Activated T-cell treated with anti-CD3 and anti-CD28 coated beads, Interleukin-2, amount 50 U/mL, for 72 hours (primary cell): ENCODE measurements around the gene NGF. TPM values are rescaled to one million over a fixed set of nuclear protein-coding genes. Genes with fewer than 3 reads are reported as not detected.
A peak's percentile ranks its signal among the peaks of the same experiment; 100 is the strongest.

Source experiments
- ATAC-seq, 2 donors: fragments of 150-1000 bp; cut with Tn5 transposase; replicated peaks in 1 of 2; 2 replicates each; pipeline ENCODE4 v1.10.0; 2021; ENCODE audit warnings: moderate library complexity in 2 of 2, mild to moderate bottlenecking in 1 of 2
- DNase-seq, 2 donors: peaks; one replicate each; pipeline ENCODE4 v3.0.0; 2021 to 2022; ENCODE audit warnings: mixed read lengths in 1 of 2
- H3K27ac Mint-ChIP-seq: one replicate; pipeline ENCODE4 v1.8.0; 2022; ENCODE audit warnings: mild to moderate bottlenecking, moderate library complexity, mixed read lengths
- H3K27me3 Mint-ChIP-seq: one replicate; pipeline ENCODE4 v1.8.0; 2022; ENCODE audit warnings: low read depth, mixed read lengths
- H3K36me3 Mint-ChIP-seq, 2 donors: one replicate each; pipeline ENCODE4 v1.8.0; 2022; ENCODE audit warnings: mixed read lengths in 2 of 2, mild to moderate bottlenecking in 1 of 2; ENCODE audit not compliant: insufficient read depth in 2 of 2
- H3K4me1 Mint-ChIP-seq: one replicate; pipeline ENCODE4 v1.8.0; 2022; ENCODE audit warnings: low read depth, mixed read lengths
- H3K4me3 Mint-ChIP-seq, 2 donors: one replicate each; pipeline ENCODE4 v1.8.0; 2022; ENCODE audit warnings: mild to moderate bottlenecking in 2 of 2, mixed read lengths in 2 of 2, moderate library complexity in 2 of 2
- H3K9me3 Mint-ChIP-seq, 2 donors: one replicate each; pipeline ENCODE4 v1.8.0; 2022; ENCODE audit warnings: mixed read lengths in 2 of 2
- total RNA-seq, 2 donors: library from RNA; stranded (reverse); gene quantifications; one replicate each; pipeline ENCODE4 v1.2.3, GENCODE V29; 2022

Gene NGF
- total RNA-seq, 2 donors from 2014 or later: not detected

GRCh38 chr1:115295904-115296696 is 41.9 kb downstream of the NGF start:
- no peak overlapping the region for H3K27ac Mint-ChIP-seq
- no peaks in the 10 kb centered on the region for H3K9me3 Mint-ChIP-seq
- H3K36me3 Mint-ChIP-seq: no peaks in the 10 kb centered on the region
- H3K4me1 Mint-ChIP-seq: no peaks in the 10 kb centered on the region
- H3K27me3 Mint-ChIP-seq: peaks cover 60% of the 10 kb centered on the region
- no peak for DNase-seq
- no peak overlapping the region for H3K4me3 Mint-ChIP-seq
- no peak for ATAC-seq

- no peaks in the 10 kb centered on the region for H3K9me3 Mint-ChIP-seq
Observed at GRCh38 chr1:115293899-115294298, 44.1 kb downstream of the NGF start.

GRCh38 chr1:115293006-115293405 is 45.0 kb downstream of the NGF start:
- Mint-ChIP-seq H3K27me3 (peaks cover 87% of the 10 kb centered on the region), H3K9me3 (no peaks in the 10 kb centered on the region), H3K4me3 (no peak overlapping the region), H3K36me3 (no peaks in the 10 kb centered on the region), H3K4me1 (no peaks in the 10 kb centered on the region), H3K27ac (no peak overlapping the region)
- no peak for ATAC-seq
- DNase-seq: no peak

More at GRCh38 chr1:115293899-115294298, 44.1 kb downstream of the NGF start:
- ATAC-seq (no peak), DNase-seq (no peak)
- no peaks in the 10 kb centered on the region for H3K4me1 Mint-ChIP-seq
- no peak overlapping the region for H3K27ac Mint-ChIP-seq
- H3K27me3 Mint-ChIP-seq: peaks cover 82% of the 10 kb centered on the region
- no peak overlapping the region for H3K4me3 Mint-ChIP-seq
- no peaks in the 10 kb centered on the region for H3K36me3 Mint-ChIP-seq

GRCh38 chr1:115291741-115292140 is 46.3 kb downstream of the NGF start:
- no peaks in the 10 kb centered on the region for H3K36me3 Mint-ChIP-seq
- no peaks in the 10 kb centered on the region for H3K4me1 Mint-ChIP-seq
- ATAC-seq (no peak), DNase-seq (no peak)
- H3K9me3 Mint-ChIP-seq: no peaks in the 10 kb centered on the region
- no peak overlapping the region for H3K4me3 Mint-ChIP-seq
- H3K27me3 Mint-ChIP-seq: peaks cover 86% of the 10 kb centered on the region
- H3K27ac Mint-ChIP-seq: no peak overlapping the region

- H3K4me3 Mint-ChIP-seq: no peak overlapping the region
- H3K9me3 Mint-ChIP-seq: no peaks in the 10 kb centered on the region
- no peaks in the 10 kb centered on the region for H3K4me1 Mint-ChIP-seq
- H3K27me3 Mint-ChIP-seq: peaks cover 73% of the 10 kb centered on the region
- no peaks in the 10 kb centered on the region for H3K36me3 Mint-ChIP-seq
- ATAC-seq: no peak
- no peak overlapping the region for H3K27ac Mint-ChIP-seq
- no peak for DNase-seq
Observed at GRCh38 chr1:115289940-115290339, 48.1 kb downstream of the NGF start.

GRCh38 chr1:115288591-115289198 is 49.4 kb downstream of the NGF start:
- Mint-ChIP-seq H3K27ac (no peak overlapping the region), H3K36me3 (no peaks in the 10 kb centered on the region), H3K4me1 (no peaks in the 10 kb centered on the region), H3K9me3 (no peaks in the 10 kb centered on the region), H3K4me3 (no peak overlapping the region), H3K27me3 (peaks cover 61% of the 10 kb centered on the region)
- ATAC-seq (no peak), DNase-seq (no peak)

GRCh38 chr1:115286431-115287205 is 51.4 kb downstream of the NGF start:
- peaks cover 54% of the 10 kb centered on the region for H3K27me3 Mint-ChIP-seq
- DNase-seq (no peak), ATAC-seq (no peak)
- H3K36me3 Mint-ChIP-seq: no peaks in the 10 kb centered on the region
- no peaks in the 10 kb centered on the region for H3K9me3 Mint-ChIP-seq
- no peaks in the 10 kb centered on the region for H3K4me1 Mint-ChIP-seq
- no peak overlapping the region for H3K4me3 Mint-ChIP-seq
- H3K27ac Mint-ChIP-seq: no peak overlapping the region

- Mint-ChIP-seq H3K9me3 (no peaks in the 10 kb centered on the region), H3K4me3 (no peak overlapping the region), H3K27me3 (peaks cover 38% of the 10 kb centered on the region), H3K27ac (no peak overlapping the region), H3K4me1 (peaks cover 4% of the 10 kb centered on the region), H3K36me3 (no peaks in the 10 kb centered on the region)
- DNase-seq (no peak), ATAC-seq (no peak)
Observed at GRCh38 chr1:115284209-115284608, 53.8 kb downstream of the NGF start.

- Mint-ChIP-seq H3K4me1 (peaks cover 4% of the 10 kb centered on the region), H3K4me3 (no peak overlapping the region), H3K27me3 (peaks cover 33% of the 10 kb centered on the region), H3K27ac (no peak overlapping the region), H3K36me3 (no peaks in the 10 kb centered on the region), H3K9me3 (no peaks in the 10 kb centered on the region)
- ATAC-seq (no peak), DNase-seq (no peak)
Observed at GRCh38 chr1:115283681-115284146, 54.3 kb downstream of the NGF start.

GRCh38 chr1:115283249-115283648 is 54.8 kb downstream of the NGF start:
- Mint-ChIP-seq H3K4me1 (peaks cover 4% of the 10 kb centered on the region), H3K4me3 (no peak overlapping the region), H3K27ac (no peak overlapping the region), H3K27me3 (peaks cover 28% of the 10 kb centered on the region), H3K36me3 (no peaks in the 10 kb centered on the region), H3K9me3 (no peaks in the 10 kb centered on the region)
- ATAC-seq: no peak
- DNase-seq: no peak

GRCh38 chr1:115282807-115283208 is 55.2 kb downstream of the NGF start:
- DNase-seq (no peak), ATAC-seq (no peak)
- Mint-ChIP-seq H3K9me3 (no peaks in the 10 kb centered on the region), H3K36me3 (no peaks in the 10 kb centered on the region), H3K4me3 (no peak overlapping the region), H3K27ac (no peak overlapping the region), H3K27me3 (peaks cover 24% of the 10 kb centered on the region), H3K4me1 (peaks cover 4% of the 10 kb centered on the region)

GRCh38 chr1:115281143-115281542 is 56.9 kb downstream of the NGF start:
- Mint-ChIP-seq H3K36me3 (peaks cover 0 to 2% of the 10 kb centered on the region in 2 donors), H3K27ac (no peak overlapping the region), H3K4me3 (no peak overlapping the region), H3K9me3 (peaks cover 3 to 4% of the 10 kb centered on the region in 2 donors), H3K4me1 (peaks cover 14% of the 10 kb centered on the region), H3K27me3 (peaks cover 28% of the 10 kb centered on the region)
- no peak for ATAC-seq
- DNase-seq: no peak

GRCh38 chr1:115280064-115280463 is 58.0 kb downstream of the NGF start:
- H3K4me1 Mint-ChIP-seq: peaks cover 14% of the 10 kb centered on the region
- peaks cover 3 to 4% of the 10 kb centered on the region in 2 donors for H3K9me3 Mint-ChIP-seq
- H3K4me3 Mint-ChIP-seq: no peak overlapping the region
- peaks cover 36% of the 10 kb centered on the region for H3K27me3 Mint-ChIP-seq
- ATAC-seq: peak; percentile 51 to 66
- no peak overlapping the region for H3K27ac Mint-ChIP-seq
- DNase-seq: peak; percentile 2 to 13
- H3K36me3 Mint-ChIP-seq: peaks cover 0 to 2% of the 10 kb centered on the region in 2 donors
